Gastroesophageal sphincter (tissue), 3 donors: Measurements from ENCODE around the gene CSTB.

Experiments used
- POLR2A ChIP-seq, 2 donors: fragments of 450-650 bp; IDR thresholded peaks; one replicate each; pipeline ENCODE4 v1.6.1; 2017; ENCODE audit warnings: antibody characterized with exemption in 2 of 2, mild to moderate bottlenecking in 2 of 2, moderate library complexity in 1 of 2
- TF ChIP-seq, protein P1 (sequence below), 4 experiments: fragments of 200-600 bp in 2 of 4; fragments of 450-650 bp in 2 of 4; sonication (generic) in 1 of 4; IDR thresholded peaks; one replicate each; pipeline ENCODE4 v1.5.1; 2017 to 2019; ENCODE audit warnings: antibody characterized with exemption in 4 of 4, mild to moderate bottlenecking in 2 of 4, moderate library complexity in 2 of 4

- TF ChIP-seq, protein P1, sequence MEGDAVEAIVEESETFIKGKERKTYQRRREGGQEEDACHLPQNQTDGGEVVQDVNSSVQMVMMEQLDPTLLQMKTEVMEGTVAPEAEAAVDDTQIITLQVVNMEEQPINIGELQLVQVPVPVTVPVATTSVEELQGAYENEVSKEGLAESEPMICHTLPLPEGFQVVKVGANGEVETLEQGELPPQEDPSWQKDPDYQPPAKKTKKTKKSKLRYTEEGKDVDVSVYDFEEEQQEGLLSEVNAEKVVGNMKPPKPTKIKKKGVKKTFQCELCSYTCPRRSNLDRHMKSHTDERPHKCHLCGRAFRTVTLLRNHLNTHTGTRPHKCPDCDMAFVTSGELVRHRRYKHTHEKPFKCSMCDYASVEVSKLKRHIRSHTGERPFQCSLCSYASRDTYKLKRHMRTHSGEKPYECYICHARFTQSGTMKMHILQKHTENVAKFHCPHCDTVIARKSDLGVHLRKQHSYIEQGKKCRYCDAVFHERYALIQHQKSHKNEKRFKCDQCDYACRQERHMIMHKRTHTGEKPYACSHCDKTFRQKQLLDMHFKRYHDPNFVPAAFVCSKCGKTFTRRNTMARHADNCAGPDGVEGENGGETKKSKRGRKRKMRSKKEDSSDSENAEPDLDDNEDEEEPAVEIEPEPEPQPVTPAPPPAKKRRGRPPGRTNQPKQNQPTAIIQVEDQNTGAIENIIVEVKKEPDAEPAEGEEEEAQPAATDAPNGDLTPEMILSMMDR (IDR thresholded peaks at IDR 0.05), result peak in 1 of 4 experiments; percentile 4
- TF ChIP-seq POLR2A (IDR thresholded peaks at IDR 0.05), result no peak
Observed at GRCh38 chr21:43758111-43758641, 17.9 kb downstream of the CSTB start.
